ENCODE measurements around the gene ZC3H12A.

ZC3H12A gene

GRCh38 chr1:37453647-37454046, 20.7 kb upstream of the ZC3H12A start:
- in situ Hi-C loops (cut with MboI; ENCODE audit: low sequenced_read_pairs): no loop called here

GRCh38 chr1:37455516-37455915, 18.9 kb upstream of the ZC3H12A start:
- in situ Hi-C loops (cut with MboI; ENCODE audit: low sequenced_read_pairs): no loop called here

DNA sequence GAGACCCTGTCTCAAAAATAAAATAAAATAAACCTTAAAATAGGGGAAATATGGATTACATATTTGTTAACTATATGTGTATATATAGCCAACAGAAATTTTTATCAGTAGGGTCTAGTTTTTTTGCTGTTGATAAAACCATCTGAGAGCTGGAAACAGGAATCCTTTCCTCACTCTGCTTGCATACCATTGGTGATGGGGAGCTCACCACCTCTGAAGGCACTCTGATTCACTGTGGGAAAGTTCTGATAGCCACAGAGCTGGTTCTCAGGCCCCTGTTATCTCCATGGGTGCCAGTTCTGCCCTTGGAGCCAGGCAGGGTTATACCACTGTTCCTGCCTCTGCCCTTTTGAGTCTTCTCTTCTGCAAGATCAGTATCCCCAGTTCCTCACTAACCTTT, 17.8 kb upstream of the ZC3H12A start:
- in situ Hi-C loops (cut with MboI; ENCODE audit: low sequenced_read_pairs): no loop called here

DNA sequence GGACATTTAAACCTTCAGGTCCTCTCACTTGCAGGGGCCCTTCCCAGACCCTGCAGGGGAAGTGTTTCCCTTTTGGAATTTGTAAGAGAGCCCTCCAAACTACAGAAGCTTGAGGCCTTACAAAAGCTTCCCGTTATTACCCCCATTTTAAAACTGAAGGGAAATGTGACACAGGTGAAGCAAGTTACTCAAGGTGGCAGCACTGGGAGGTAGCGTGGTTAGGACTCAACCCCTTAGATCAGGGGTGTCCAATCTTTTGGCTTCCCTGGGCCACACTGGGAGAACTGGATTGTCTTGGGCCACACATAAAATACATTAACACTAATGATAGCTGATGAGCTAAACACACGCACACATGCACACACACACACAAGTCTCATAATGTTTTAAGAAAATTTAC, 15.8 kb upstream of the ZC3H12A start:
- in situ Hi-C loops (cut with MboI; ENCODE audit: low sequenced_read_pairs): no loop called here

- in situ Hi-C loops (cut with MboI; ENCODE audit: low sequenced_read_pairs): no loop called here
These were observed 12.5 kb upstream of the ZC3H12A start for GRCh38 chr1:37461698-37462436.

GRCh38 chr1:37464443-37464842, 9.9 kb upstream of the ZC3H12A start:
- in situ Hi-C loops (cut with MboI; ENCODE audit: low sequenced_read_pairs): no loop called here

DNA sequence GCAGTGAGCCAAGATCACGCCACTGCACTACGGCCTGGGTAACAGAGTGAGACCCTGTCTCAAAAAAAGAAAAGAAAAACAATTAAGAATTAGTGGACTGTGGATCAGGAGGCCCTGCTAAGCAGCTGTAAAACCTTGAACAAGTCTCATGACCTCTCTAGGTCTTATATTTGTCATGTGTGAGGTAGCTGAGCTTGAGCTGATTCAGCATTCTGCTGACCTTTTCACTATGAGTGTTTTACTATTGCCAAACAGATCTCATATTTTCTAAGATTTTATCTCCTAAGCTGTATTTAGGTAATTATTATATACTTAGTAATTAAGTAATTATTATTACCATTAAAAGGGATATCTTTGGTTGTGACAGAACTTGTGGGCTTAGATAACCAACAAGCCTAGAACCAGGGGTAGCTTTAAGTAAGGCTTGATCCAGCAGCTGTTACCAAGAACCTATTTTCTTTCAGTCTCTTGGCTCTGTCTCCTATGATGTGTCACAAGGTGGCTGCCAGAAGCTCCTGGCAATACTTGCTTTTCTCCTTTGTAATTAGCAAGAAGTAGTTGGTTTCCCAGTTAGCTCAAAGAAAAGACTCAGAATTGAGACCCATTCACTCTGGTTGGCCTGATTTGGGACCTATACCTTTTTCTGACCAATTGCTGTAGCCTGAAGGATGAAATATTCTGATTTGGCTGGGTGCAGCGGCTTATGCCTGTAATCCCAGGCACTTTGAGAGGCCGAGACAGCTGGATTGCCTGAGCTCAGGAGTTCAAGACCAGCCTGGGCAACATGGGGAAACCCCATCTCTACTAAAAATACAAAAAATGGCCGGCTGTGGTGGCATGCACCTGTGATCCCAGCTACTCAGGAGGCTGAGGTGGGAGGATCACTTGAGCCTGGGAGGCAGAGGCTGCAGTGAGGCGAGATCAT, 8.5 kb upstream of the ZC3H12A start:
- in situ Hi-C loops (cut with MboI; ENCODE audit: low sequenced_read_pairs): no loop called here

GRCh38 chr1:37468037-37468436, 6.3 kb upstream of the ZC3H12A start:
- in situ Hi-C loops (cut with MboI; ENCODE audit: low sequenced_read_pairs): no loop called here

- in situ Hi-C loops (cut with MboI; ENCODE audit: low sequenced_read_pairs): no loop called here
These were observed 5.0 kb upstream of the ZC3H12A start for GRCh38 chr1:37469386-37469785.

- in situ Hi-C loops (cut with MboI; ENCODE audit: low sequenced_read_pairs): no loop called here
These were observed 2.8 kb upstream of the ZC3H12A start for GRCh38 chr1:37471345-37472231.

DNA sequence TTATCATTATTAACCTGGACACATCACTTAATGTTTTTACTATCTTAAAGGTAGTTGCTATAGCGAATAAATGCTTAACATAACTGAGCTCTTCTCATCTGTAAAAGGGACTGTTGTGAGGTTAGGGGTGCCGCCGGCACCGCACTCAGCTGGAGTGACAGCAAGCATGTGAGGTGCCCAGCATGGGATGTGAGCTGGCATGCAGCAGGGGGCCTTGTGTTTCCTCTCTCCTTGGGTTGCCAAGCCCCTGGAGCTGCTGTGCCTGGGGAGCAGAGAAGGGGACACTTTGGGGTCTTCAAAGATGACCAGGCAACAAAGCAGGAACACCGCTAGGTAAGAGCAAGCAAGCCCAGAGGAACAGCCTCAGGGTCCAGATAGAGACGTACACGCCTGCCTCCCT, 2.1 kb upstream of the ZC3H12A start:
- in situ Hi-C loops (cut with MboI; ENCODE audit: low sequenced_read_pairs): no loop called here

DNA sequence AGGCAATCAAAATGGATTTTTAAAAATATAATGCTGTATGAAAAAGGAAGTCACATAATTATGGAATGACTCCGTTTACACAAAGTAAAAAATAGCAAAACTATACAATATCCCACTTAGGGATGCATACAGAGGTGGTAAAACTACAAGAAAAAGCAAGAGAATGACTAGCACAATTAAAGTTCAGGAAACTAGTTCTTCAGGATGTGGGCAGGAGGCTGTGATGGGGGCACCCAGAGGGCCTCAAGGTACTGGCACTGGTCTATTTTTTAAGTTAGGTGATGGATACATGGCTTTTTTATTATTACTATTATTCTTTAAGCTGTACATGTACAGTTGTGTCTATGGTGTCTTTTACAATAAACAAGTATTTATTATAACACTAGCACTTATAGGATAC, 1.4 kb upstream of the ZC3H12A start:
- in situ Hi-C loops (cut with MboI; ENCODE audit: low sequenced_read_pairs): no loop called here

GRCh38 chr1:37473431-37474045, 842 bp upstream of the ZC3H12A start:
- in situ Hi-C loops (cut with MboI; ENCODE audit: low sequenced_read_pairs): no loop called here

DNA sequence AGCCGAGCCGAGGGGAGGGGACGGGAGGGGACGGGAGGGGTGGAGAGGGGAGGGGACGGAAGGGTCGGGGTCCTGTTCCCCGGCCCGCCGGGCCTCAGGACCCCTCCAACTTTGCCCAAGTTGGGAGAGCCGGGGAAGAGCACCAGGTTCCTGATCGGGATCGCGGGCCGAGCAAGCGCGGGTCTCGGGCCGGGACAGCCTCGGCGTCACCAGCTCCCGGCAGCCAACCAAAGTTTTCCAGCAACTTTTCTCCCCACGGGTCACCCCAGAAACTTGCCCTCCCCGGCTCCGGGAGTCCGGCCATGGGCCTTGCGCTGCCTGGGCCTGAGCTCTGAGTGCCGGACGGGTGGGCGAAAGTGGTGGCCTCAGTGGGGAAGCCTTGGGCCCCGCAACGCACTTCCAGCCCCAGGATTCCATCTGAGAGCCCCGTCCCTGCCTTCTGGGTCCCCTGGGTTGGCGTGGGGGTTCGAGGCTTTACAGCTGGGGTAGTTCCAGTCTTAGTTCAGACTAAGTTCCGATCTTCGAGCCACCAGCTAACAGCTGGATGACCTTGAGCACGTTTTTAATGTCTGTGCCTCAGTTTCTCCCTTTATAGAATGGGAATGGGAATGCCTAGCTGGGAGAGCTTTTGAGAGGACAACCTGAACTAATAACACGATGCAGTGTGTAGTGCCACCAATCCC, 458 bp downstream of the ZC3H12A start:
- in situ Hi-C loops (cut with MboI; ENCODE audit: low sequenced_read_pairs): no loop called here

- in situ Hi-C loops (cut with MboI; ENCODE audit: low sequenced_read_pairs): no loop called here
These were observed 1.2 kb downstream of the ZC3H12A start for GRCh38 chr1:37475380-37476086.

DNA sequence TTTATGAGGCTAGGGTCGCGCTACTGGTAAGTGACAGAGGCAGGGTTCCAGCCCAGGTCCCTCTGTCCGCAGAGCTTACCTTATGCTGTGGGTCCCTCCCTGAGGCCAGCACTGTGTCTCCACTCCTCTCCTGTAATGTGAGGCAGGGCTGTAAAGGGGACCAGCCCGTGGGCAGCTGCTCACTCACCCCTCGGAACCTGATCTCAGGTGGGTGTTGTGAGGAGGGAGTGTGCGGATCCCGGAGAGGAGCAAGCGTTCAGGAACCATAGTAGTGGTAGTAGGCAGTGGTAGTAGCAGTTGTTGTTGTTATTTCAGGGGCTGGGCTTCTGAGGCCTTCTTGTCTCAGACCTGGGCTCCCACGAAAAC, 1.7 kb downstream of the ZC3H12A start:
- in situ Hi-C loops (cut with MboI; ENCODE audit: low sequenced_read_pairs): no loop called here

DNA sequence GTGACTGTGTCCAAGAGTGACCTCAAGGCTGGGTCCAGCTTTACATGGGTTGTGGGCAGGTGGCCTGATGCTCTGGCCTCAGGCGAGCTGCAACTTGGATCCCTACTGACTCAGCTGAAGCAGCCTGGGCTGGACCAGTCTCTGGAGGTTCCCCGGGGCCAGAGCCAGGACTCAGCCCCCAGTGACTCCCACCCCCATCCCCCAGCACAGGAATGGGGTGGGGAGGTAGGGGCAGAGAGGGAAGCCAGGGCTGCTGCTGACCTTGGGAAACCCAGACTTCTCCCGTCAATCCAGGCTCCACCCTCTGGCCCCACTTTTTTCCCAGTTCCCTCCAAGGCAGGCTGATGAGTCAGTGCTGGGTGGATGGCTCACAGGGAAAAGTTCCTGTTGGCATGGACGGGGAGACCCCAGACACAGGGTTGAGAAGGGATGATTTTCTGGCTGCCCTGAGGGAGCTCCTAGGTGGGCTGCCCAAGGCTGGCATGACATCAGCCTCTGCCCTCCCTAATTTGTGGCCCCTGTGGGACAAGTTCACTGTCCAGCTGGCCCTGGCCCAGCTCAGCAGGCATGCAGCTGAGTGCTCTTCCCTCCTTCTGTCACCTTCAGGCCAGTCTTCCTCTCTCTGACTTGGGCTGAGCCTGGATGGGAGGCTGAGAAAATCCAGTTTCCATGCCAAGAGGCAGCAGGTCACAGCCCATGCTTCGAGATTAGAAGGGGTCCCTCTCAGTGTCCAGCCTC, 2.2 kb downstream of the ZC3H12A start:
- in situ Hi-C loops (cut with MboI; ENCODE audit: low sequenced_read_pairs): no loop called here

- in situ Hi-C loops (cut with MboI; ENCODE audit: low sequenced_read_pairs): no loop called here
These were observed 3.0 kb downstream of the ZC3H12A start for GRCh38 chr1:37477198-37477931.

All from HL-60/S4 treated with phorbol 12-myristate 13-acetate at 8.2 ng/mL for 4 days and 3 days (cell line).